Omental fat pad (tissue), 4 donors: ENCODE data around the gene KIAA1191. TPM values are rescaled to one million over a fixed set of nuclear protein-coding genes. Genes with fewer than 3 reads are reported as not detected.

Experiments
- ATAC-seq: fragments of 150-250 bp; one replicate; pipeline ENCODE4 v1.9.1; 2016; ENCODE audit warnings: mild to moderate bottlenecking, moderate library complexity; ENCODE audit not compliant: low FRiP score
- DNase-seq: peaks from one replicate; pipeline ENCODE4 v3.0.0-alpha.2; 2019; ENCODE audit warnings: low spot score
- CTCF ChIP-seq, 3 donors: fragments of 450-650 bp; IDR thresholded peaks; one replicate each; pipeline ENCODE4 v1.5.1; 2016 to 2017; ENCODE audit warnings: antibody characterized with exemption in 3 of 3, mild to moderate bottlenecking in 3 of 3, moderate library complexity in 2 of 3
- total RNA-seq, 4 donors: library from RNA; depleted of rRNA; stranded (reverse); fragments of >200 nt; gene quantifications; one replicate each; pipeline ENCODE4 v1.1.0, GENCODE V29; 2016

The KIAA1191 gene
- total RNA-seq, 4 donors from 2014 or later = 77.0 to 103 (median 85.6) TPM

- DNase-seq (no peak), ATAC-seq (no peak)
- TF ChIP-seq CTCF (IDR thresholded peaks at IDR 0.05) = no peak
These were observed 9.3 kb downstream of the KIAA1191 start for GRCh38 chr5:176352116-176352878.

DNA sequence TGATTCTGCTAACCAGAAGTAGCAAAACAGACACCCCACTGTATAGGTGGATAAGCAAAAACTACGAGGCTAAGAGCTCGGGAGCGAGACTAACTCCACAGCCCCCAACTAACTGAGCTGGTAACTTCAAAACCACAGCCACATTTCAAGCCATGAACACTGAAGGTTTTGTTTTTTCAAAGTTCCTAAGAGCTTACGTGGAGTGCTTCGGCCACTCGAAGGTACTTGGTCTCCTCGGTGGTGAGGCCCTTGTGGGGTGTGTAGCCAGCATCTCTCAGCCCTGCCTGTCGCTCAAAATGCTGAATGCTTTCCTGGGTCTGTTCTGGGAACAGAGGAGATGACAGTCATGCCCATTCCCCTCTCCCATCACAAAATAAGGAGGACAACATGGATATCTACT, 11.1 kb downstream of the KIAA1191 start:
- ATAC-seq (no peak), DNase-seq (no peak)
- no peak for TF ChIP-seq CTCF (IDR thresholded peaks at IDR 0.05)

- no peak for ATAC-seq
- no peak for DNase-seq
- no peak for TF ChIP-seq CTCF (IDR thresholded peaks at IDR 0.05)
These were observed 18.7 kb downstream of the KIAA1191 start for GRCh38 chr5:176342766-176343458.

- no peak for TF ChIP-seq CTCF (IDR thresholded peaks at IDR 0.05)
- ATAC-seq (no peak), DNase-seq (no peak)
These were observed 19.4 kb downstream of the KIAA1191 start for GRCh38 chr5:176342158-176342483.

GRCh38 chr5:176341325-176342157, 20.0 kb downstream of the KIAA1191 start:
- TF ChIP-seq CTCF (IDR thresholded peaks at IDR 0.05) = no peak
- DNase-seq (no peak), ATAC-seq (no peak)

- TF ChIP-seq CTCF (IDR thresholded peaks at IDR 0.05) = no peak
- ATAC-seq (no peak), DNase-seq (no peak)
These were observed 22.3 kb downstream of the KIAA1191 start for GRCh38 chr5:176339304-176339703.
